Choroid plexus epithelial cell (primary cell): ENCODE measurements around the gene RERGL.

Experiments
- DNase-seq: peaks from one replicate; pipeline ENCODE4 v3.0.0-alpha.2; 2010; ENCODE audit warnings: low read depth
- H3K4me3 ChIP-seq: 2 replicates; pipeline ENCODE4 v1.5.1; 2011; ENCODE audit warnings: low read depth, mild to moderate bottlenecking, control low read depth, low read length, moderate library complexity
- CTCF ChIP-seq: conservative IDR thresholded peaks from 2 replicates; pipeline ENCODE4 v1.5.1; 2011; ENCODE audit warnings: low read depth, mild to moderate bottlenecking, control low read depth, inconsistent platforms, low read length, moderate library complexity

The RERGL gene

DNA sequence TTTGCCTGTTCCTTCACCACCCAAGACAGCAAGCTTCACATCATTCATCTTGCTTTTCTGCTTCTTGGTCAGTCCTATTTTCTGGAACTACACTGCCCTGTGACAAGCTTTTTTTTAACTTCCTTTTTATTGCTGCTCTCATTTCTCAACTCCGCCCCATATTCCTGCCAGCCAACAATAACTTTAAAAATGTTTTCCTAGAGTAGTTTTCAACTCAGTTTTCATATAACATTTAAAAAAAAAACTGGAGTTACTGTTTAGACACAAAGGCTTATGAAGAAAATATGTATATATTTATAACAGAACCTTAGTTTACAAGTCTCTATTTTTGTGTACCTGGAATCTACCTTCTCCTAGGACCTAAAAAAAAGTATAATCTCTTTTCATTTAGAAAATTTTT, at the start of gene RERGL:
Gene RERGL (minus strand): TSS at position 101 of the 400 bp plus-strand sequence. CDS start 53 bp downstream, at position 48.
- no peak for DNase-seq
- no peak for TF ChIP-seq CTCF
- H3K4me3 ChIP-seq: no peak within 1 kb of the TSS

GRCh38 chr12:18139254-18139653, 49.3 kb upstream of the RERGL start:
- no peak for DNase-seq
- no peak overlapping the region for H3K4me3 ChIP-seq
- no peak for TF ChIP-seq CTCF

GRCh38 chr12:18135509-18135908, 45.5 kb upstream of the RERGL start:
- H3K4me3 ChIP-seq: no peak overlapping the region
- TF ChIP-seq CTCF: no peak
- DNase-seq: peak; percentile 15

DNA sequence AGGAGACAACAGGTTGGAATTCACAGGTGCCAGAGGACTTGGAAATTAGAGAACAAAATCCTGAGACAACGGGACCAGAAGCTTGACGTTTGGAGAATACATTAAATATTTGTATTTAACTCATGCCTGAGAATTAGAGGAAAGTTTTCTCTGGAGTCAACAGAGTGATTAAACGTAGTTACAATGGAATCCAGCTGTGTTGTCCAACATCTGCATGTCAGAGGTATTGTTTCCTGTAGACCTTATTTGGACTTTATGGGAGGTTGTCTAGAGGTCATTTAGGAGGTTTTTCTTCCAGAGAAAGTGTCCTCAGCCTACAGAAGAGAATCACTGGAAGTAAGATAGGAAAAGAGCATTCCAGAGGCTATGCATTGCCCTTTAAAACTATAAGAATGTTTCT, 45.1 kb upstream of the RERGL start:
- peak; percentile 27 for DNase-seq
- H3K4me3 ChIP-seq: no peak overlapping the region
- TF ChIP-seq CTCF: no peak

GRCh38 chr12:18130851-18131250, 40.9 kb upstream of the RERGL start:
- H3K4me3 ChIP-seq: no peak overlapping the region
- DNase-seq: no peak
- TF ChIP-seq CTCF: no peak

DNA sequence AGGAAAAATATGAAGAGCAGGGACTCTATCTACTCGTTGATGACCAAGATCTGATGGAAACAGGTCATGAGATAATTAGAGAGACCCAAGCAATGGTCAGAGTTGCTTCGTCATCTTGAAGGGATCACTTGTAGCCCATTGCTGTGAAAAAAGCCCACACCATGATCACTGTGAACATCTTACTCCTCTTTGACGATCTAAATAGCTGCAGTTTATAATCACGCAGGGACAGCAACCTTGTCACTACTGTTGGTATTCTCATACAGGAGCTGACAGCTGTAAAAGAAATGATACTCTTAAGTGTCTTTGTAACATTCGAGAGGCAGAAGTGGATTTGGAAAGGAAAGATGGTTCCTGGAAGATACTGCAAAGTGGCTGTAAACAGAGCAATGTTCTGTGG, 33.7 kb upstream of the RERGL start:
- TF ChIP-seq CTCF: no peak
- DNase-seq: no peak
- no peak overlapping the region for H3K4me3 ChIP-seq

GRCh38 chr12:18120899-18121298, 30.9 kb upstream of the RERGL start:
- no peak for DNase-seq
- no peak overlapping the region for H3K4me3 ChIP-seq
- no peak for TF ChIP-seq CTCF
